Upper lobe of left lung (tissue), 6 donors: ENCODE measurements around the gene SPSB2. TPM values are rescaled to one million over a fixed set of nuclear protein-coding genes. Genes with fewer than 3 reads are reported as not detected.

ENCODE experiments used
- ATAC-seq, 2 donors: fragments of 200-7000 bp; cut with Tn5 transposase; one replicate each; pipeline ENCODE4 v1.9.1; 2022; ENCODE audit warnings: mild to moderate bottlenecking in 2 of 2, moderate library complexity in 2 of 2; ENCODE audit not compliant: low FRiP score in 2 of 2
- DNase-seq, 2 donors: peaks; one replicate each; pipeline ENCODE4 v3.0.0-alpha.2; 2019 to 2020
- H3K27ac ChIP-seq, 4 donors: fragments of 200-600 bp; sonication (generic); one replicate each; pipeline ENCODE4 v1.5.1; 2016 to 2019
- H3K27me3 ChIP-seq, 4 donors: fragments of 200-600 bp; sonication (generic); one replicate each; pipeline ENCODE4 v1.5.1; 2017 to 2019
- H3K36me3 ChIP-seq, 4 donors: fragments of 200-600 bp; sonication (generic); one replicate each; pipeline ENCODE4 v1.5.1; 2016 to 2019
- H3K4me1 ChIP-seq, 4 donors: fragments of 200-600 bp; sonication (generic); one replicate each; pipeline ENCODE4 v1.5.1; 2018 to 2019
- H3K4me3 ChIP-seq, 4 donors: fragments of 200-600 bp; sonication (generic); one replicate each; pipeline ENCODE4 v1.5.1; 2017 to 2019; ENCODE audit warnings: mild to moderate bottlenecking in 2 of 4, moderate library complexity in 1 of 4
- H3K9me3 ChIP-seq, 4 donors: fragments of 200-600 bp; sonication (generic); one replicate each; pipeline ENCODE4 v1.5.1; 2018 to 2019
- EP300 ChIP-seq, 4 donors: sonication (generic); formaldehyde crosslinking; IDR thresholded peaks; one replicate each; pipeline ENCODE4 v1.5.1; 2017; ENCODE audit warnings: antibody characterized with exemption in 4 of 4, control low read depth in 2 of 4
- POLR2A ChIP-seq, 4 donors: fragments of 450-650 bp; IDR thresholded peaks; one replicate each; pipeline ENCODE4 v1.5.1; 2016 to 2017; ENCODE audit warnings: antibody characterized with exemption in 4 of 4, mild to moderate bottlenecking in 2 of 4
- POLR2AphosphoS5 ChIP-seq, 2 donors: sonication (generic); formaldehyde crosslinking; IDR thresholded peaks; one replicate each; pipeline ENCODE4 v1.5.1; 2017; ENCODE audit warnings: antibody characterized with exemption in 2 of 2
- WGBS, 2 donors: methylation state at CpG; one replicate each; pipeline ENCODE4 v1.1.5; 2017 to 2018; 5-methylcytosine and 5-hydroxymethylcytosine counted together
- total RNA-seq, 6 donors: library from RNA; depleted of rRNA in 4 of 6; stranded (reverse); fragments of >200 nt in 4 of 6; gene quantifications; one replicate each; pipeline versions ENCODE4 v1.1.0 to v1.2.1, GENCODE V29; 2016 to 2021
- TF ChIP-seq, protein P1 (sequence below), 6 experiments: fragments of 450-650 bp in 4 of 6; fragments of 200-600 bp in 2 of 6; sonication (generic) in 2 of 6; IDR thresholded peaks; one replicate each; pipeline ENCODE4 v1.5.1; 2016 to 2019; ENCODE audit warnings: antibody characterized with exemption in 6 of 6
- donor health status: DM: no; HTN: no; CAD: no; lungs with moderate emphysema.
- donor health status: DM: no; HTN: yes; CAD: no; lungs with severe emphysema.

SPSB2 gene
- total RNA-seq, 6 donors from 2014 or later, result 27.7 to 63.3 (median 35.0) TPM

DNA sequence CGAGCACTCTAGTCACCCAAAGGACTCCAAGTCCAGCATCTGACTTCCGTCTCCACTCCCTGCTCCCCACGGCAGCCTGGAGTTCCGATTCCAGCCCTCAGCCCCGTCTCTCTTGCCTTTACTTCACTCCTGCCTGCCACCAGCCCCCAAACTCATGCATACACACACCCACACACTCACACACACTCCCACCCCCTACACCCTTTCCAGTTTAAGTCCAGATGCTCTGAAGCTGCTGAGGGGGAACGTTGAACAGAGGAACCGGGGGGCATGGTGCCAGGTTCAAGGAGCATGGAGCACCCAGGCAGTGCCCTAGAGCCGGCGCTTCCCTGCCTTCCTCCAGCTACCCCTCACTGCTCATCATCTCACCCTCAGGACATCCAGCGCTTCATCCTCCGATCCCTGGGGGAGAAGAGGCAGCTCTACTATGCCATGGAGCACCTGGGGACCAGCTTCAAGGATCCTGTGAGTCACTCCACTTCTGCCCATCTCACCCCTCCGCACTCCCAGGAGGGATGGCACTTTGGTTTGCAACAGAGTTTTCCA lies 41.6 kb downstream of the SPSB2 start:
- Histone ChIP-seq H3K27ac (no peak overlapping the region), H3K4me1 (peaks cover 15 to 30% (median 24%) of the 10 kb centered on the region in 4 donors), H3K36me3 (peaks cover 0 to 10% (median 0%) of the 10 kb centered on the region in 4 donors), H3K4me3 (no peak overlapping the region), H3K9me3 (no peaks in the 10 kb centered on the region), H3K27me3 (peaks cover 0 to 21% (median 3%) of the 10 kb centered on the region in 4 donors)
- ATAC-seq (no peak), DNase-seq (no peak)
- WGBS, 2 donors, result 87 to 92% methylated on average over 10 to 12 of the region's 12 CpGs
- TF ChIP-seq POLR2A (IDR thresholded peaks at IDR 0.05) (no peak), POLR2AphosphoS5 (IDR thresholded peaks at IDR 0.05) (no peak), EP300 (IDR thresholded peaks at IDR 0.05) (no peak)
- TF ChIP-seq, protein P1, sequence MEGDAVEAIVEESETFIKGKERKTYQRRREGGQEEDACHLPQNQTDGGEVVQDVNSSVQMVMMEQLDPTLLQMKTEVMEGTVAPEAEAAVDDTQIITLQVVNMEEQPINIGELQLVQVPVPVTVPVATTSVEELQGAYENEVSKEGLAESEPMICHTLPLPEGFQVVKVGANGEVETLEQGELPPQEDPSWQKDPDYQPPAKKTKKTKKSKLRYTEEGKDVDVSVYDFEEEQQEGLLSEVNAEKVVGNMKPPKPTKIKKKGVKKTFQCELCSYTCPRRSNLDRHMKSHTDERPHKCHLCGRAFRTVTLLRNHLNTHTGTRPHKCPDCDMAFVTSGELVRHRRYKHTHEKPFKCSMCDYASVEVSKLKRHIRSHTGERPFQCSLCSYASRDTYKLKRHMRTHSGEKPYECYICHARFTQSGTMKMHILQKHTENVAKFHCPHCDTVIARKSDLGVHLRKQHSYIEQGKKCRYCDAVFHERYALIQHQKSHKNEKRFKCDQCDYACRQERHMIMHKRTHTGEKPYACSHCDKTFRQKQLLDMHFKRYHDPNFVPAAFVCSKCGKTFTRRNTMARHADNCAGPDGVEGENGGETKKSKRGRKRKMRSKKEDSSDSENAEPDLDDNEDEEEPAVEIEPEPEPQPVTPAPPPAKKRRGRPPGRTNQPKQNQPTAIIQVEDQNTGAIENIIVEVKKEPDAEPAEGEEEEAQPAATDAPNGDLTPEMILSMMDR (IDR thresholded peaks at IDR 0.05), result no peak

DNA sequence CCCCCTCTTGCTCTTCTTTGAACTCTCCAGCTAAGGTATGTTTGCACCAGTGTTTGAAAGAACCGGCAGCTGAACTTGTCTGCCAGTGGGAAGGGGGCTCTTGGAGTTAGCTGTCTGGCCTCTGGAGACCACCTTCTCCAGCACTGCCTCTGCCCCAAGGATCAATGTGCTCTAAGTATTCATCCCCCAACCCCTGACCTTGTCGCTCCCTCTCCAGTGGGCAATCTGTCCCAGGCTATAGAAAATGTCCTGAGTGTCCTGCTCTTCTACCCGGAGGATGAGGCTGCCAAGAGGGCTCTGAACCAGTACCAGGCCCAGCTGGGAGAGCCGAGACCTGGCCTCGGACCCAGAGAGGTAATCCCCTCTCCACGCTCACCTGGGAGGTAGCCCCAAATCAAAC lies 42.1 kb downstream of the SPSB2 start:
- TF ChIP-seq POLR2A (IDR thresholded peaks at IDR 0.05), result no peak
- no peak for TF ChIP-seq POLR2AphosphoS5 (IDR thresholded peaks at IDR 0.05)
- TF ChIP-seq EP300 (IDR thresholded peaks at IDR 0.05), result no peak
- TF ChIP-seq, protein P1 (IDR thresholded peaks at IDR 0.05), result no peak
- no peak for ATAC-seq
- no peak for DNase-seq
- no peaks in the 10 kb centered on the region for H3K9me3 ChIP-seq
- H3K36me3 ChIP-seq, result peaks cover 0 to 10% (median 0%) of the 10 kb centered on the region in 4 donors
- WGBS, 2 donors, result 91 to 94% methylated on average over 6 of the region's 6 CpGs
- peaks cover 15 to 30% (median 24%) of the 10 kb centered on the region in 4 donors for H3K4me1 ChIP-seq
- peaks cover 0 to 23% (median 5%) of the 10 kb centered on the region in 4 donors for H3K27me3 ChIP-seq
- H3K27ac ChIP-seq, result no peak overlapping the region
- H3K4me3 ChIP-seq, result no peak overlapping the region

DNA sequence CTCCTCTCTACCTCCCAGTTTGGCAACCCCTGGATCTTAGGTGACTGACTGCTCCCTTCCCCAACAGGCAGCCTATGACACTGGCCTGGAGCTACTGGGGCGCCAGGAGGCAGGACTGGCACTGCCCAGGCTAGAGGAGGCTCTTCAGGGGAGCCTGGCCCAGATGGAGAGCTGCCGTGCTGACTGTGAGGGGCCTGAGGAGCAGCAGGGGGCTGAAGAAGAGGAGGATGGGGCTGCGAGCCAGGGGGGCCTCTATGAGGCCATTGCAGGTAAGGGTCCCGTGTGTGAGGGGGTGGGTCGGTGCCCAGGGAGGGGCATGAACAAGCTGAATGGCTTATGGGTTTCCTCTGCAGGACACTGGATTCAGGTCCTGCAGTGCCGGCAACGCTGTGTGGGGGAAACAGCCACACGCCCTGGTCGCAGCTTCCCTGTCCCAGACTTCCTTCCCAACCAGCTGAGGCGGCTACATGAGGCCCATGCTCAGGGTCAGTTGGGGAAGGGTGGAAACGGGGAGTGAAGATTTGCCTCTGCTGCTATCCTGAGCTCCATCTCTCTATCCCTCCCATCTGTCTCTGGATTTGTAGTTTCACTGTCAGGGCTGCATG lies 42.7 kb downstream of the SPSB2 start:
- WGBS, 2 donors, result 74 to 90% methylated on average over 5 to 11 of the region's 11 CpGs
- TF ChIP-seq POLR2A (IDR thresholded peaks at IDR 0.05) (no peak), EP300 (IDR thresholded peaks at IDR 0.05) (no peak), POLR2AphosphoS5 (IDR thresholded peaks at IDR 0.05) (no peak)
- TF ChIP-seq, protein P1 (IDR thresholded peaks at IDR 0.05), result no peak
- Histone ChIP-seq H3K36me3 (peaks cover 0 to 10% (median 0%) of the 10 kb centered on the region in 4 donors), H3K9me3 (no peaks in the 10 kb centered on the region), H3K4me3 (no peak overlapping the region), H3K4me1 (peaks cover 15 to 31% (median 25%) of the 10 kb centered on the region in 4 donors), H3K27me3 (peaks cover 0 to 23% (median 5%) of the 10 kb centered on the region in 4 donors), H3K27ac (no peak overlapping the region)
- ATAC-seq (no peak), DNase-seq (no peak)

DNA sequence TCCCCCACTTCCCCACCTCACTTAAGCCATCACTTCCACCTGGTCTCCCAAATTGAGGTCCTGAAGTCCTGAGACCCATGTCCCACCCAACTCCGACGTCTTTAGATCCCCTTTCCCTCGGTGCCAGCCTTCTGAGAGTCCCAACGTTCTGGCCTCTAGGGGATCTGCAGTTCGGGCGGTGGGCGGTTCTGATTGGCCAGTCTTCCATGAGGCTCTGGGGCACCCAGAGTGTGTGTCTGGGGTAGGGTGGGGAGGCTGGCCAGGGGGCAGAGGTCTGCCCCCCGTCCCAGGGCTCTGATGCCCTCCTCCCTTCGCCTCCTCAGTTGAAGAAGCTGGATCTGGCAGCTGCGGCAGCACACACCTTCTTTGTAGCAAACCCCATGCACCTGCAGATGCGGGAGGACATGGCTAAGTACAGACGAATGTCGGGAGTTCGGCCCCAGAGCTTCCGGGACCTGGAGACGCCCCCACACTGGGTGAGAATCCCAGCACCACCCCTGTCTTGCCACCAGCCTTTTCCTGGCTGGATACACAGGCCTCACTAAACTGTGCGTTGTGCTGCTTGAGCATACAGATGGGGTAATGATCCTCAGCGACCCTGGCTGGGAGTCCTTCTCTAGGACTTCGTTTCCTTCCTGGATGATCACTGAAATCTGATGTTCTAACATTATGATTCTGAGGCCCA lies 43.4 kb downstream of the SPSB2 start:
- no peak for ATAC-seq
- peak overlapping the region; percentile 42 to 83 (median 64) for H3K27ac ChIP-seq
- H3K4me3 ChIP-seq, result peak overlapping the region; percentile 33 to 81 (median 72)
- 57 to 78% methylated on average over 17 to 19 of the region's 19 CpGs for WGBS, 2 donors
- peaks cover 0 to 23% (median 7%) of the 10 kb centered on the region in 4 donors for H3K27me3 ChIP-seq
- H3K9me3 ChIP-seq, result no peaks in the 10 kb centered on the region
- no peak for TF ChIP-seq EP300 (IDR thresholded peaks at IDR 0.05)
- TF ChIP-seq, protein P1 (IDR thresholded peaks at IDR 0.05), result no peak
- no peak for TF ChIP-seq POLR2A (IDR thresholded peaks at IDR 0.05)
- no peak for TF ChIP-seq POLR2AphosphoS5 (IDR thresholded peaks at IDR 0.05)
- peaks cover 15 to 34% (median 28%) of the 10 kb centered on the region in 4 donors for H3K4me1 ChIP-seq
- no peak for DNase-seq
- H3K36me3 ChIP-seq, result peaks cover 0 to 10% (median 0%) of the 10 kb centered on the region in 4 donors
